SK-N-SH (cell line): ENCODE measurements around the gene ZNRD2. TPM values are rescaled to one million over a fixed set of nuclear protein-coding genes. Genes with fewer than 3 reads are reported as not detected.
A peak's percentile ranks its signal among the peaks of the same experiment; 100 is the strongest.

Source experiments
- CTCF ChIA-PET: fragments of 300-600, 350-600 bp; formaldehyde crosslinking; extraction: SDS; loops from one replicate; lab custom pipeline; 2021; lab: Yijun Ruan, JAX
- POLR2A ChIA-PET: fragments of 350-600 bp; sonication (Branson Sonifier 250); formaldehyde crosslinking; extraction: SDS; loops from one replicate; lab custom pipeline; 2020; ENCODE audit warnings: antibody characterized with exemption, inconsistent platforms; lab: Yijun Ruan, JAX
- DNase-seq: peaks from one replicate; pipeline ENCODE4 v3.0.0; 2012
- H2AFZ ChIP-seq: fragments of 200-600 bp; sonication (generic); 2 replicates; pipeline ENCODE4 v1.8.1; 2016; ENCODE audit warnings: antibody characterized with exemption, mild to moderate bottlenecking, low read depth
- H3F3A ChIP-seq: fragments of 200-600 bp; sonication (generic); replicated peaks from 2 replicates; pipeline ENCODE3; 2016; ENCODE audit warnings: antibody characterized with exemption, mild to moderate bottlenecking; ENCODE audit not compliant: insufficient read depth
- H3K27ac ChIP-seq, 2 experiments: fragments of 200-500 bp in 1 of 2; fragments of 200-600 bp in 1 of 2; sonication (Bioruptor generic) in 1 of 2; sonication (generic), shearing (Covaris generic) in 1 of 2; 2 replicates each; pipeline versions ENCODE4 v1.5.1 to v1.6.1; 2014 to 2016; ENCODE audit warnings: low read depth in 2 of 2, inconsistent platforms in 1 of 2, low read length in 1 of 2, mild to moderate bottlenecking in 1 of 2, mixed read lengths in 1 of 2
- H3K27me3 ChIP-seq: fragments of 200-600 bp; sonication (generic), shearing (Covaris generic); 2 replicates; pipeline ENCODE4 v1.6.1; 2016; ENCODE audit warnings: mixed run types; ENCODE audit not compliant: insufficient read depth
- H3K36me3 ChIP-seq, 2 experiments: fragments of 200-500 bp in 1 of 2; fragments of 200-600 bp in 1 of 2; sonication (Bioruptor generic) in 1 of 2; sonication (generic) in 1 of 2; replicated peaks in 1 of 2; 2 replicates each; pipeline versions ENCODE3 to v1.5.1; 2014 to 2016; ENCODE audit warnings: low read length in 1 of 2, mild to moderate bottlenecking in 1 of 2; ENCODE audit not compliant: insufficient read depth in 2 of 2, control insufficient read depth in 1 of 2
- H3K4me1 ChIP-seq, 2 experiments: fragments of 200-500 bp in 1 of 2; fragments of 200-600 bp in 1 of 2; sonication (Bioruptor generic) in 1 of 2; sonication (generic), shearing (Covaris generic) in 1 of 2; 2 replicates each; pipeline versions ENCODE4 v1.5.1 to v1.6.1; 2014 to 2016; ENCODE audit warnings: low read depth in 1 of 2, low read length in 1 of 2, mixed run types in 1 of 2; ENCODE audit not compliant: insufficient read depth in 2 of 2, control insufficient read depth in 1 of 2
- H3K4me2 ChIP-seq: fragments of 200-600 bp; sonication (generic), shearing (Covaris generic); 2 replicates; pipeline ENCODE4 v1.6.1; 2017; ENCODE audit warnings: mixed run types
- H3K4me3 ChIP-seq, 2 experiments: fragments of 200-500 bp in 1 of 2; fragments of 200-600 bp in 1 of 2; sonication (Bioruptor generic) in 1 of 2; sonication (generic), shearing (Covaris generic) in 1 of 2; 2 replicates each; pipeline versions ENCODE4 v1.5.1 to v1.8.1; 2014 to 2016; ENCODE audit warnings: low read depth in 2 of 2, inconsistent platforms in 1 of 2, low read length in 1 of 2, mild to moderate bottlenecking in 1 of 2, mixed read lengths in 1 of 2, moderate library complexity in 1 of 2
- H3K79me2 ChIP-seq: fragments of 200-600 bp; sonication (generic); 2 replicates; pipeline ENCODE4 v1.8.1; 2017; ENCODE audit warnings: mild to moderate bottlenecking; ENCODE audit not compliant: insufficient read depth
- H3K9ac ChIP-seq: fragments of 200-600 bp; sonication (generic); 2 replicates; pipeline ENCODE4 v1.6.1; 2017; ENCODE audit warnings: mixed run types
- H3K9me2 ChIP-seq: fragments of 200-600 bp; sonication (generic); 2 replicates; pipeline ENCODE4 v1.6.1; 2017; ENCODE audit warnings: mixed run types
- H3K9me3 ChIP-seq: fragments of 200-600 bp; sonication (generic); 2 replicates; pipeline ENCODE4 v1.6.1; 2017; ENCODE audit warnings: mixed run types, mild to moderate bottlenecking, moderate library complexity
- H4K20me1 ChIP-seq: fragments of 200-600 bp; sonication (generic); 2 replicates; pipeline ENCODE4 v1.6.1; 2017; ENCODE audit warnings: mild to moderate bottlenecking, mixed run types; ENCODE audit not compliant: insufficient read depth
- EP300 ChIP-seq, 2 experiments: IDR thresholded peaks; 2 replicates each; pipeline versions ENCODE4 v1.4.0 to v1.6.1; 2012; ENCODE audit warnings: borderline replicate concordance in 1 of 2, low read depth in 1 of 2, low read length in 1 of 2
- FOXJ3 ChIP-seq: sonication (generic); formaldehyde crosslinking; IDR thresholded peaks from 2 replicates; pipeline ENCODE4 v1.5.1; 2020; ENCODE audit warnings: mild to moderate bottlenecking, missing genetic modification reagents
- JUND ChIP-seq: IDR thresholded peaks from 2 replicates; pipeline ENCODE4 v1.4.0; 2012
- MEF2A ChIP-seq: IDR thresholded peaks from 2 replicates; pipeline ENCODE4 v1.4.0; 2012; ENCODE audit warnings: low read depth, borderline replicate concordance
- MXI1 ChIP-seq: IDR thresholded peaks from 2 replicates; pipeline ENCODE4 v1.6.1; 2012; ENCODE audit warnings: mild to moderate bottlenecking, low read depth, low read length, improper control_type of control experiment
- NRF1 ChIP-seq: IDR thresholded peaks from 2 replicates; pipeline ENCODE4 v1.6.1; 2012; ENCODE audit warnings: low read depth, mild to moderate bottlenecking, low read length
- RAD21 ChIP-seq: IDR thresholded peaks from 2 replicates; pipeline ENCODE4 v1.6.1; 2012; ENCODE audit warnings: mild to moderate bottlenecking, low read length
- RCOR1 ChIP-seq: fragments of 150-350 bp; IDR thresholded peaks from 2 replicates; pipeline ENCODE4 v1.6.1; 2017; ENCODE audit warnings: antibody characterized with exemption, low read length
- RFX5 ChIP-seq: IDR thresholded peaks from 2 replicates; pipeline ENCODE4 v1.6.1; 2012; ENCODE audit warnings: mild to moderate bottlenecking, improper control_type of control experiment, low read length
- RXRA ChIP-seq: IDR thresholded peaks from 2 replicates; pipeline ENCODE4 v1.4.0; 2012; ENCODE audit warnings: low read depth, mild to moderate bottlenecking, borderline replicate concordance
- SIN3A ChIP-seq: IDR thresholded peaks from 2 replicates; pipeline ENCODE4 v1.6.1; 2012; ENCODE audit warnings: low read depth, mild to moderate bottlenecking, low read length, moderate library complexity, borderline replicate concordance
- SMC3 ChIP-seq: IDR thresholded peaks from 2 replicates; pipeline ENCODE4 v1.6.1; 2012; ENCODE audit warnings: low read depth, low read length, improper control_type of control experiment
- TEAD4 ChIP-seq: IDR thresholded peaks from 2 replicates; pipeline ENCODE4 v1.4.0; 2012; ENCODE audit warnings: mild to moderate bottlenecking, borderline replicate concordance; ENCODE audit not compliant: insufficient read depth
- WGBS: methylation state at CpG from one replicate; pipeline ENCODE4 v1.1.6; 2017; ENCODE audit warnings: low lambda C conversion rate; 5-methylcytosine and 5-hydroxymethylcytosine counted together
- polyA plus RNA-seq, 3 experiments: library from polyadenylated mRNA; depleted of rRNA; stranded (reverse); fragments of >200 nt; gene quantifications; 2 replicates each; pipeline ENCODE4 v1.2.3, GENCODE V29; 2012
- TF ChIP-seq, protein P1 (sequence below): IDR thresholded peaks from 2 replicates; pipeline ENCODE4 v1.4.0; 2012; ENCODE audit warnings: low read depth, borderline replicate concordance
- TF ChIP-seq, protein P2 (sequence below): fragments of 200-600 bp; sonication (generic); IDR thresholded peaks from 2 replicates; pipeline ENCODE4 v1.6.1; 2017; ENCODE audit warnings: antibody characterized with exemption, mild to moderate bottlenecking, moderate library complexity

ZNRD2 gene
- polyA plus RNA-seq, 1 of the 3 experiments (the other 2 are of a cell fraction), result 78.1 TPM

DNA sequence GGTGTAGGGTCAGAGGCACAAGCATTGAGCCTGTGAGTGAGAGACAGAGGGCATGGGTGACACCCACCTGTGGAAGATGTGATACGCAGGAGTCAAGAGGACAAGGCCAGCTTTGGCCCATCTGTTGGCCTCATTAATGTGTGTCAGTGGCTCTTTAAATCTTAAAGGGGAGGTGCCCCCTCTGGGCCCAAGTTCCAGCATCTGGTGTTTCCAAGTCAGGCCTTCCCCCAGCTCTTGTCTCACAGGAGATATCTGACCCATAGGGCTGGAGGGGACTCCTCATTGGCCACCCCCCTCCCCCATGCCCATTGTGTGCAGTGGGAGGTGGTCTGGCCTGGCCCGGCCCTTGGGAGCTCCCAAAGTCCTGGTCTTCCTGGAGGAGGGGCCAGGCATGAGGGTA is 16.4 kb downstream of the ZNRD2 start:
- H3K4me2 ChIP-seq, result no peak overlapping the region

DNA sequence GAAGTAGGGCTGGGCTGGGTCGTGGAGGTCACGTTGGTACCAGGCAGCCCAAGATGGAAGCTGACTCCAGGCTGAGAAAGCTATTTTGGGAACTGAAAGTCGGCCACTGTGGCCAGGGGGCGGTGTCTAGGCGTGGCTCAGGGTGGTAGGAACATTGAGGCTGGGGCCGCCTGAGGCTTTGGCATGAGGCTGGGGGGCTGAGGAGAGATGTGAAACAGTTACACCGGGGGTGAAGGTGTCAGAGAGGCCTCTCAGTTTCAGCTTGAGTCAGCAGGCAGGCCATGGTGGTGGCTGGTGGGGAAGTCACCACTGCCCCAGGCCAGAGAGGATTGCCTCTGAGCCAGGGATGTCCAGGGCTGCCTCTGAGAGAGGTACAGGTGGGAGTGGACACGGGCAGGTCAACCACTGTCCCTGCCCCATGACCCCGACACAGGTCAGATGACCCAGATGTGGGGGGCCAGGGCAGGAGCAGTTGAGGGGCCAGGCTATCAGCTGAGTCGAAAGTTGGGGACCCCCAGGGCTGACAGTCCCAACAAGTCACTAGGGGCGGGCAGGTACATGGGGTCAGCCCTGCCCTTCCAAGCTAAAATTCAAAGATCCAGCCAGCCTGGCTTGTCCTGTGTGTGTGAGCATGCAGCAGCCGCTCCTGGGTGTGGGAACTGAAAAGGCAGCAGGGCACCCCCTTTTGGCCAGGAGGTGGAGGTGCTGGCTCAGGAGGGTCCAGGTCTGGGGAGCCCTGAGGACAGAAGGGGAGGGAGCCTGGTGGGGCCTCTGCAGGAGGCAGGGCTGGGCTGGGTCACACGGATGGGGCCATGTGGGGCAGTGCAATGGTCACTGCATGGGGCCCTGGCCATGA is 18.1 kb downstream of the ZNRD2 start:
- POLR2A ChIA-PET, result interaction anchor here (0.8 kb wide), 1 partner anchor 19 kb away, joined by 4 read pairs; no protein-coding TSS in a partner anchor
- H4K20me1 ChIP-seq, result 0 out of 2 replicates have a peak, but pooled peaks cover 3% of the 10 kb centered on the region
- H3K4me2 ChIP-seq, result no peak overlapping the region
- peak; percentile 88 for DNase-seq
- H3K9me3 ChIP-seq, result no peaks in the 10 kb centered on the region
- peaks cover 0 to 22% of the 10 kb centered on the region in 2 experiments for H3K36me3 ChIP-seq
- no peaks in the 10 kb centered on the region for H3K9me2 ChIP-seq
- no peak overlapping the region for H3K27ac ChIP-seq
- no peak overlapping the region for H2AFZ ChIP-seq
- peaks cover 15% of the 10 kb centered on the region for H3F3A ChIP-seq
- H3K9ac ChIP-seq, result no peak overlapping the region
- H3K4me1 ChIP-seq, result peaks cover 0 to 13% of the 10 kb centered on the region in 2 experiments; a peak in 1 of 4 replicates
- H3K79me2 ChIP-seq, result no peaks in the 10 kb centered on the region
- WGBS, result 81% methylated on average over 9 of the region's 13 CpGs
- H3K27me3 ChIP-seq, result no peaks in the 10 kb centered on the region
- no peak overlapping the region for H3K4me3 ChIP-seq
- TF ChIP-seq SMC3 (peak; percentile 44; the same call in 1 of the 2 replicates), MXI1 (no peak), NRF1 (no peak), SIN3A (no peak), RCOR1 (no peak), RAD21 (peak; percentile 60), FOXJ3 (CRISPR knock-in tag) (no peak), JUND (no peak), RXRA (no peak), MEF2A (no peak), TEAD4 (no peak)
- TF ChIP-seq, protein P1, sequence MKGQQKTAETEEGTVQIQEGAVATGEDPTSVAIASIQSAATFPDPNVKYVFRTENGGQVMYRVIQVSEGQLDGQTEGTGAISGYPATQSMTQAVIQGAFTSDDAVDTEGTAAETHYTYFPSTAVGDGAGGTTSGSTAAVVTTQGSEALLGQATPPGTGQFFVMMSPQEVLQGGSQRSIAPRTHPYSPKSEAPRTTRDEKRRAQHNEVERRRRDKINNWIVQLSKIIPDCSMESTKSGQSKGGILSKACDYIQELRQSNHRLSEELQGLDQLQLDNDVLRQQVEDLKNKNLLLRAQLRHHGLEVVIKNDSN, result no peak
- TF ChIP-seq, protein P2, sequence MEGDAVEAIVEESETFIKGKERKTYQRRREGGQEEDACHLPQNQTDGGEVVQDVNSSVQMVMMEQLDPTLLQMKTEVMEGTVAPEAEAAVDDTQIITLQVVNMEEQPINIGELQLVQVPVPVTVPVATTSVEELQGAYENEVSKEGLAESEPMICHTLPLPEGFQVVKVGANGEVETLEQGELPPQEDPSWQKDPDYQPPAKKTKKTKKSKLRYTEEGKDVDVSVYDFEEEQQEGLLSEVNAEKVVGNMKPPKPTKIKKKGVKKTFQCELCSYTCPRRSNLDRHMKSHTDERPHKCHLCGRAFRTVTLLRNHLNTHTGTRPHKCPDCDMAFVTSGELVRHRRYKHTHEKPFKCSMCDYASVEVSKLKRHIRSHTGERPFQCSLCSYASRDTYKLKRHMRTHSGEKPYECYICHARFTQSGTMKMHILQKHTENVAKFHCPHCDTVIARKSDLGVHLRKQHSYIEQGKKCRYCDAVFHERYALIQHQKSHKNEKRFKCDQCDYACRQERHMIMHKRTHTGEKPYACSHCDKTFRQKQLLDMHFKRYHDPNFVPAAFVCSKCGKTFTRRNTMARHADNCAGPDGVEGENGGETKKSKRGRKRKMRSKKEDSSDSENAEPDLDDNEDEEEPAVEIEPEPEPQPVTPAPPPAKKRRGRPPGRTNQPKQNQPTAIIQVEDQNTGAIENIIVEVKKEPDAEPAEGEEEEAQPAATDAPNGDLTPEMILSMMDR, result peak; percentile 58
- CTCF ChIA-PET, result interaction anchor here (0.6 to 12.8 kb wide), 13 partner anchors 11 to 123 kb away, joined by 3 to 216 read pairs (median 4); partner anchors contain the start of genes EHBP1L1, FAM89B, KAT5 and MAP3K11

More for the DNA sequence above, 16.4 kb downstream of the ZNRD2 start:
- Histone ChIP-seq H3K27me3 (no peaks in the 10 kb centered on the region), H3K27ac (peak overlapping the region in 1 of 2 experiments; percentile 56; a peak in 1 of 4 replicates), H2AFZ (no peak overlapping the region), H3K4me1 (peaks cover 0 to 7% of the 10 kb centered on the region in 2 experiments; a peak in 1 of 4 replicates), H3F3A (peaks cover 20% of the 10 kb centered on the region), H3K36me3 (peaks cover 0 to 21% of the 10 kb centered on the region in 2 experiments), H3K9me2 (no peaks in the 10 kb centered on the region), H3K79me2 (no peaks in the 10 kb centered on the region), H4K20me1 (0 out of 2 replicates have a peak, but pooled peaks cover 3% of the 10 kb centered on the region), H3K4me3 (no peak overlapping the region), H3K9me3 (no peaks in the 10 kb centered on the region), H3K9ac (no peak overlapping the region)
- TF ChIP-seq RFX5 (peak; percentile 76), EP300 (IDR thresholded peaks at IDR 0.05; ENCODE audit: borderline replicate concordance in 1 of 2, low read depth in 1 of 2, low read length in 1 of 2) (no peak)
- ChIA-PET POLR2A (interaction anchor here (1.1 kb wide), 1 partner anchor 10 kb away, joined by 7 read pairs; the partner anchor contains the start of gene EHBP1L1), CTCF (interaction anchor here (0.9 to 12.8 kb wide), 4 partner anchors 9 to 46 kb away, joined by 3 to 216 read pairs (median 64); partner anchors contain the start of genes EHBP1L1, FAM89B and MAP3K11)
- WGBS, result 86% methylated on average over 1 of the region's 2 CpGs
- peak; percentile 75 for DNase-seq
